CD14-positive monocyte (primary cell): ENCODE results near the gene SLC6A2. TPM values are rescaled to one million over a fixed set of nuclear protein-coding genes. Genes with fewer than 3 reads are reported as not detected.

Source experiments
- DNase-seq, 3 donors: peaks; one replicate each; pipeline ENCODE4 v3.0.0-alpha.2; 2011 to 2022
- H2AFZ ChIP-seq: 2 replicates; pipeline ENCODE4 v1.6.0; 2012; ENCODE audit warnings: mild to moderate bottlenecking, low read depth, low read length, inconsistent platforms; ENCODE audit not compliant: insufficient read depth, poor library complexity, severe bottlenecking
- H3K27ac ChIP-seq, 2 donors: 1 replicate in 1 of 2; 2 replicates in 1 of 2; pipeline ENCODE4 v1.5.1; 2012 to 2013; ENCODE audit warnings: low read length in 2 of 2, control low read depth in 1 of 2, inconsistent platforms in 1 of 2, low read depth in 1 of 2, mild to moderate bottlenecking in 1 of 2
- H3K27me3 ChIP-seq, 2 donors: one replicate each; pipeline versions ENCODE4 v1.6.0 to v1.6.1; 2011 to 2013; ENCODE audit warnings: low read length in 2 of 2; ENCODE audit not compliant: control insufficient read depth in 2 of 2, insufficient read depth in 2 of 2
- H3K36me3 ChIP-seq, 2 donors: replicated peaks in 1 of 2; 1 replicate in 1 of 2; 2 replicates in 1 of 2; pipeline versions ENCODE4 v1.5.1 to v1.6.1; 2012 to 2013; ENCODE audit warnings: low read length in 2 of 2, control low read depth in 1 of 2, inconsistent platforms in 1 of 2, mild to moderate bottlenecking in 1 of 2; ENCODE audit not compliant: insufficient read depth in 2 of 2, control insufficient read depth in 1 of 2
- H3K4me1 ChIP-seq, 2 donors: 1 replicate in 1 of 2; 2 replicates in 1 of 2; pipeline versions ENCODE4 v1.5.1 to v1.6.1; 2012 to 2013; ENCODE audit warnings: low read length in 2 of 2, control low read depth in 1 of 2, inconsistent platforms in 1 of 2, mild to moderate bottlenecking in 1 of 2, moderate library complexity in 1 of 2; ENCODE audit not compliant: insufficient read depth in 2 of 2, control insufficient read depth in 1 of 2
- H3K4me2 ChIP-seq: replicated peaks from 2 replicates; pipeline ENCODE3; 2012; ENCODE audit warnings: low read length, moderate library complexity, mild to moderate bottlenecking; ENCODE audit not compliant: poor library complexity, severe bottlenecking; ENCODE audit errors: extremely low read depth
- H3K4me3 ChIP-seq, 3 experiments: fragments of 200-600 bp in 1 of 3; sonication (generic) in 1 of 3; replicated peaks in 1 of 3; 1 replicate in 2 of 3; 2 replicates in 1 of 3; pipeline ENCODE4 v1.5.1; 2011 to 2013; ENCODE audit warnings: low read length in 3 of 3, mild to moderate bottlenecking in 3 of 3, control low read depth in 2 of 3, low read depth in 2 of 3, inconsistent platforms in 1 of 3, moderate library complexity in 1 of 3
- H3K79me2 ChIP-seq: 2 replicates; pipeline ENCODE4 v1.6.0; 2012; ENCODE audit warnings: mild to moderate bottlenecking, control low read depth, inconsistent platforms, low read length, moderate library complexity; ENCODE audit not compliant: insufficient read depth
- H3K9ac ChIP-seq: 2 replicates; pipeline ENCODE4 v1.6.0; 2017; ENCODE audit warnings: low read length, mild to moderate bottlenecking; ENCODE audit not compliant: insufficient read depth, poor library complexity, severe bottlenecking
- H3K9me3 ChIP-seq, 2 donors: replicated peaks in 1 of 2; 1 replicate in 1 of 2; 2 replicates in 1 of 2; pipeline versions ENCODE4 v1.5.1 to v1.6.1; 2012 to 2013; ENCODE audit warnings: low read length in 2 of 2, control low read depth in 1 of 2; ENCODE audit not compliant: control insufficient read depth in 1 of 2, insufficient read depth in 1 of 2
- H4K20me1 ChIP-seq: 2 replicates; pipeline ENCODE4 v1.6.0; 2012; ENCODE audit warnings: mild to moderate bottlenecking, low read length, control low read depth, moderate library complexity; ENCODE audit not compliant: insufficient read depth
- H3K27ac Mint-ChIP-seq, 7 donors: one replicate each; pipeline ENCODE4 v1.8.0; 2020; ENCODE audit warnings: mild to moderate bottlenecking in 7 of 7, mixed read lengths in 7 of 7, moderate library complexity in 6 of 7, inconsistent platforms in 2 of 7
- H3K27me3 Mint-ChIP-seq, 3 donors: one replicate each; pipeline ENCODE4 v1.8.0; 2021 to 2022; ENCODE audit warnings: low read depth in 3 of 3, mild to moderate bottlenecking in 3 of 3, mixed read lengths in 3 of 3, moderate library complexity in 3 of 3, inconsistent platforms in 1 of 3
- H3K36me3 Mint-ChIP-seq, 2 donors: one replicate each; pipeline ENCODE4 v1.8.0; 2020; ENCODE audit warnings: mixed read lengths in 2 of 2, inconsistent platforms in 1 of 2, mild to moderate bottlenecking in 1 of 2
- H3K4me1 Mint-ChIP-seq: one replicate; pipeline ENCODE4 v1.8.0; 2020; ENCODE audit warnings: mild to moderate bottlenecking, mixed read lengths
- H3K4me3 Mint-ChIP-seq, 2 donors: one replicate each; pipeline ENCODE4 v1.8.0; 2020; ENCODE audit warnings: mild to moderate bottlenecking in 2 of 2, mixed read lengths in 2 of 2, moderate library complexity in 1 of 2
- H3K9me3 Mint-ChIP-seq, 7 donors: one replicate each; pipeline ENCODE4 v1.8.0; 2020 to 2022; ENCODE audit warnings: mixed read lengths in 7 of 7, mild to moderate bottlenecking in 6 of 7, moderate library complexity in 6 of 7, inconsistent platforms in 2 of 7
- WGBS: methylation state at CpG from one replicate; pipeline ENCODE4 v1.1.5; 2013; ENCODE audit warnings: missing lambda C conversion rate; ENCODE audit not compliant: insufficient coverage; 5-methylcytosine and 5-hydroxymethylcytosine counted together
- intact Hi-C, 2 donors: fragments of 100-400 bp; cut with micrococcal nuclease; formaldehyde crosslinking; loops; one replicate each; pipeline versions ENCODE4 v1.15.0 to v1.15.1; 2023
- polyA plus RNA-seq, 3 donors: library from polyadenylated mRNA; depleted of rRNA in 1 of 3; unstranded in 2 of 3; stranded (reverse) in 1 of 3; fragments of 300-500 nt in 2 of 3; fragments of >200 nt in 1 of 3; fragmentation: Illumina TruSeq in 2 of 3; gene quantifications; 1 replicate in 2 of 3; 2 replicates in 1 of 3; pipeline ENCODE4 v1.2.3, GENCODE V29; 2012 to 2021
- TF ChIP-seq, protein P1 (sequence below): fragments of 200-600 bp; IDR thresholded peaks from one replicate; pipeline ENCODE4 v1.8.0; 2022; ENCODE audit warnings: antibody characterized with exemption, mild to moderate bottlenecking

Gene SLC6A2
- polyA plus RNA-seq, 3 donors = not detected

DNA sequence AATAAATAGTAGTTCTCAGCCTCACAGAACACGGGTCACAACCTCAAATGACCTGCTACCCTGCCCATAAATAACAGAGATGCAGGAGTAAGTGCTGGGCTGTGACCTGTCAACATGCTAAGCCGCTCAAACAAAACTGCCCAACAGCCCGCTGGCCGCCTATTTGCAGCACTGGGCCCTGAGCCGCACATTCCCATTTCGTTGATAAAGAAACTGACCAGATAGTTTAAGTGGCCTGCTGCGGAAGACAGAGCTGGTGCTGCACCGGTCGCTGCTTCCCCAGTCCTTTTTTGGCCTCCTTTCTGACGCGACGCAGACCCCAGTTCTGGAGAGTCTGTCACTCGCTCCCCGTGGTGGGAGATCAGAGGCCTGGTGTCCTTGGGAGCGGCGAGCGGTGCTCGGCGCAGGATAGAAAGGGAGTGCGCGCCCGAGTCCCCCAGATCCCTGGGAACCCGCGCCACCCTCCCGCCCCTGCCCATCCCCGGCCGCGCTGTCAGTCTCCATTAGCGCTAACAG, 349 bp upstream of the SLC6A2 start:
- Mint-ChIP-seq H3K27me3 (peaks cover 27 to 37% (median 29%) of the 10 kb centered on the region in 3 donors), H3K36me3 (no peaks in the 10 kb centered on the region), H3K27ac (no peak overlapping the region), H3K9me3 (peaks cover 0 to 5% (median 0%) of the 10 kb centered on the region in 7 donors), H3K4me3 (no peak overlapping the region), H3K4me1 (peaks cover 4% of the 10 kb centered on the region)
- Histone ChIP-seq H3K27me3 (peaks cover 21 to 59% of the 10 kb centered on the region in 2 donors), H3K79me2 (no peaks in the 10 kb centered on the region), H3K27ac (no peak overlapping the region), H3K9me3 (peaks cover 0 to 4% of the 10 kb centered on the region in 2 donors), H3K4me1 (peaks cover 0 to 8% of the 10 kb centered on the region in 2 donors), H3K9ac (no peak overlapping the region), H3K4me2 (peak overlapping the region; percentile 22), H4K20me1 (no peaks in the 10 kb centered on the region), H3K4me3 (no peak overlapping the region), H3K36me3 (no peaks in the 10 kb centered on the region), H2AFZ (no peak overlapping the region)
- WGBS = 8% methylated on average over 28 of the region's 29 CpGs
- intact Hi-C loops = no loop called here
- no peak for DNase-seq
- TF ChIP-seq, protein P1, sequence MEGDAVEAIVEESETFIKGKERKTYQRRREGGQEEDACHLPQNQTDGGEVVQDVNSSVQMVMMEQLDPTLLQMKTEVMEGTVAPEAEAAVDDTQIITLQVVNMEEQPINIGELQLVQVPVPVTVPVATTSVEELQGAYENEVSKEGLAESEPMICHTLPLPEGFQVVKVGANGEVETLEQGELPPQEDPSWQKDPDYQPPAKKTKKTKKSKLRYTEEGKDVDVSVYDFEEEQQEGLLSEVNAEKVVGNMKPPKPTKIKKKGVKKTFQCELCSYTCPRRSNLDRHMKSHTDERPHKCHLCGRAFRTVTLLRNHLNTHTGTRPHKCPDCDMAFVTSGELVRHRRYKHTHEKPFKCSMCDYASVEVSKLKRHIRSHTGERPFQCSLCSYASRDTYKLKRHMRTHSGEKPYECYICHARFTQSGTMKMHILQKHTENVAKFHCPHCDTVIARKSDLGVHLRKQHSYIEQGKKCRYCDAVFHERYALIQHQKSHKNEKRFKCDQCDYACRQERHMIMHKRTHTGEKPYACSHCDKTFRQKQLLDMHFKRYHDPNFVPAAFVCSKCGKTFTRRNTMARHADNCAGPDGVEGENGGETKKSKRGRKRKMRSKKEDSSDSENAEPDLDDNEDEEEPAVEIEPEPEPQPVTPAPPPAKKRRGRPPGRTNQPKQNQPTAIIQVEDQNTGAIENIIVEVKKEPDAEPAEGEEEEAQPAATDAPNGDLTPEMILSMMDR = no peak

DNA sequence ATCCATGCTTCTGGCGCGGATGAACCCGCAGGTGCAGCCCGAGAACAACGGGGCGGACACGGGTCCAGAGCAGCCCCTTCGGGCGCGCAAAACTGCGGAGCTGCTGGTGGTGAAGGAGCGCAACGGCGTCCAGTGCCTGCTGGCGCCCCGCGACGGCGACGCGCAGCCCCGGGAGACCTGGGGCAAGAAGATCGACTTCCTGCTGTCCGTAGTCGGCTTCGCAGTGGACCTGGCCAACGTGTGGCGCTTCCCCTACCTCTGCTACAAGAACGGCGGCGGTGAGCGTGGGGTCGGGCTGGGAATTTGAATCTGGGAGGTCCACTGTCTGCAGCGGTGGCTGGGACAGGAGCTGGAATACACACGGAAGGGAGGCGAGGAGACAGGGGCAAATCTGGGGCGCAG, 904 bp downstream of the SLC6A2 start:
- H4K20me1 ChIP-seq = no peaks in the 10 kb centered on the region
- Mint-ChIP-seq H3K27me3 (peaks cover 27 to 33% (median 32%) of the 10 kb centered on the region in 3 donors), H3K4me3 (peak overlapping the region in 1 of 2 donors; percentile 75), H3K36me3 (no peaks in the 10 kb centered on the region), H3K9me3 (peaks cover 0 to 5% (median 0%) of the 10 kb centered on the region in 7 donors), H3K27ac (no peak overlapping the region), H3K4me1 (peaks cover 4% of the 10 kb centered on the region)
- H3K9me3 ChIP-seq = peaks cover 0 to 4% of the 10 kb centered on the region in 2 donors
- H3K79me2 ChIP-seq = no peaks in the 10 kb centered on the region
- H3K4me2 ChIP-seq = peak overlapping the region; percentile 22
- no peak for DNase-seq
- H3K9ac ChIP-seq = no peak overlapping the region
- TF ChIP-seq, protein P1 = no peak
- intact Hi-C loops = no loop called here
- H3K4me1 ChIP-seq = peaks cover 0 to 8% of the 10 kb centered on the region in 2 donors
- H2AFZ ChIP-seq = no peak overlapping the region
- no peak overlapping the region for H3K4me3 ChIP-seq
- no peaks in the 10 kb centered on the region for H3K36me3 ChIP-seq
- H3K27ac ChIP-seq = no peak overlapping the region
- peaks cover 21 to 59% of the 10 kb centered on the region in 2 donors for H3K27me3 ChIP-seq
- whole genome bisulfite sequencing = 10% methylated on average over 37 of the region's 37 CpGs
